SW 1271 (cell line): ENCODE results near the gene CLDN1.
"Not testable (repeated sequence)": the region's sequence is repeated elsewhere in the genome, so short reads cannot be mapped to it uniquely, and the experiment has no call there.

Experiments used
- DNase-seq, 2 experiments: peaks; one replicate each; lab custom pipeline; 2025; lab: John Stamatoyannopoulos, UW

CLDN1 gene

DNA sequence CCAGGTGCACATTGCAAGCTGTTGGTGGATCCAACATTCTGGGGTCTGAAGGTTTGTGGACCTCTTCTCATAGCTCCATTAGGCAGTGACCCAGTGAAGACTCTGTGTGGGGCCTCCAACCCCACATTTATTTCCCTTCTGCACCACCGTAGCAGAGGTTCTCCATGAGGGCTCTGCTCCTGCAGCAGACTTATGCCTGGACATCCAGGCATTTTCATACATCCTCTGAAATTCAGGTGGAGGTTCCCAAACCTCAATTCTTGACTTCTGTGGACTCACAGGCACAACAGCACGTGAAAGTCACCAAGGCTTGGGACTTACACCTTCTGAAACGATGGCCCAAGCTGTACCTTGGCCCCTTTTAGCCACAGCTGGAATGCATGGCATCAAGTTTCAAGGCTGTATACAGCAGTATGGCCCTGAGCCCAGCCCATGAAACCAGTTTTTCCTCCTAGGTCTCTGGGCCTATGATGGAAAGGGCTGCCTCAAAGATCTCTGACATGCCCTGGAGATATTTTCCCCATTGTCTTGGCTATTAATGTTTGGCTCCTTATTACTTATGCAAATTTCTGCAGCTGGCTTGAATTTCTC, 30.2 kb downstream of the CLDN1 start:
- DNase-seq = no peak

DNA sequence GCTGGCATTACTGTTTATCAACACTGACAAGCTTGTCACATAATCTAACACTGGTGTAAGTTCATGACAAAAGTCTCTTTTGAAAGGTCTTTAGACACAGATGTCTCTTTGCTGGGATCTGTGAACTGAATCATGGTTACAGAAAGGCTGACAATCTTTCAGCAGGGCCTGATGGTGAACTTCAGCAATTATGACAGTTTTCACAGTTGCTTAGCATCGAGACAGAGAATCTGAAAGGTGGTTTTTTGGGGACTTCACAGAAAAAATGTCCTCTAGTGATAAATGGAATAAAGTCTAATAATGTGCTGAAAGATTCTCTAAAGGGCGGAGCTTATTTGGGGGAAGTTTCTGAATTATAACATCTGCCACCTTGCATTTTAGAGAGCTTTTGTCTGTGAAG, 32.3 kb downstream of the CLDN1 start:
- no peak for DNase-seq

DNA sequence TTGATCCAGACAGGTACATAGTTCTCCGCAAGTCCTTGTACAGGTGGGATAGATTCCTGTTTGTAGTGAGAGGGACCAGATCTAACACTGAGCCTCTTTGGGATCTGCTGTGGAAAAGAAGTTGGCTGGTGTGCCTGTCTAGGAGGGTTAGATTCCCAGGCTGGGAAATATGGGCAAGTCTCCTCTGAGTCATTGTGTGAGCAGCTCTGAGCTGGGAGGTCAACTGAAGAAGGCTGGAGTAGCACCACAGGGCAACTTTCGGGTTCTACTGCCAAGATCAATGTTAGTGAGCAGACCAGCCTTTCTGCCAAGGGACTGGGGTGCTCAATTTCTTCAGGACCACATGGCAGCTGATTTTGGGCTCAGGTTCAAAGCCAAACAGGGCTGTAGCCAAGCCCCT, 33.4 kb downstream of the CLDN1 start:
- DNase-seq = no peak

- DNase-seq = no peak
Measured at GRCh38 chr3:190286014-190286413, 36.2 kb downstream of the CLDN1 start.

DNA sequence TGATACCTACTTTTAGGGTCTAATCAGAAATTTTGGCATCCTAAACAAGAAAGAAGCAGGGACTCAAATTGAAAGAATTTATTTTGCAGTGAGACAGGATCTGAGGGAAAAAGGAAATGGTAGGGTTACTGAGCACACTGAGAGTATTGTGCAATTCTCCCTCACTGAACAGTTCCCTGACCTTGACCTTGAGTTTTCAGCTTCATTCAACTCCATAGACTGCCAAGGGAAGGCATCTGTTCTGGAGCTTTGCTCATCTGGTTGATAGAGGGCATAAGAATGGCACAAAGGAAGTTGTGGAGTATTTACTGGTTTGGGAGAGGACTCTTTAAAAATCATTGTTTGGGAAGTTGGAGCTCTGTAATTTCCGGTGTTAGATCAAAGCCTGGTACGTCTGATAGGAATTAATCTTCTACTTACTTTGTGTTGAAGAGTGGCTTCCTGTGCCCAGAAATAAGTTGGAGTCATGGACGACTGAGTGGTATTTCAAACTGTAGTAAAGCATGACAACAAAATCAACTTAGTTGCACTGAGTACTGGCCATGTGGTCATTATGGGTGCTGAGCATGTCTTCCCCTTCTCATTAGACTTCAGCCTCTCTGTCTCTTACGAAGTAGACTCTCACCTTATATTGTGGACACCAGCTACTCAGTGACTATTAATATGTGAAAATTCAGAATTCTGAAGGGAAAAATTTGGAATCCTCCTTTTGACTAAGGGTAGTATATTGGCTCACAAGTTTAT, 40.8 kb downstream of the CLDN1 start:
- DNase-seq = no peak

GRCh38 chr3:190279690-190280089, 42.6 kb downstream of the CLDN1 start:
- no peak for DNase-seq

DNA sequence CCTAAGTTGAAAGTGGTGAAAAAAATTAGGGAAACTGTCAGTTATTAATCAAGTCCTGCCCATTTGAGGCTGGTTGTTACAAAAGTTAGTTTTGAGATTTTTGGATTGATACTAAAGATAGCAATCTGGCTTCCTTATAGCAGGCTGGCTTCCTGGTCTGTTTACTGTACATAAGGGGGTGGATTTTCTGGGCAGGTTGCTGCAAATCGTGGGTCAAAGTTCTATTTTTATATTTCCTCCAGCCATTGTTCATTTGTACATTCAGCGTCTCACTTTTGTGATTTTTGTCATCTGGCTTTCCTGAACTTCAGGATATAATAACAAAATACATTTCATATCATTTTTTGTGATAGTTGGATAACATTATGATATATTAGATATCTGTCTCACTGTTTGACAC, 49.5 kb downstream of the CLDN1 start:
- no peak for DNase-seq

- DNase-seq = no peak
Measured at GRCh38 chr3:190269101-190269500, 53.1 kb downstream of the CLDN1 start.

- not testable (repeated sequence) for DNase-seq
Measured at GRCh38 chr3:190267464-190267863, 54.8 kb downstream of the CLDN1 start.

- no peak for DNase-seq
Measured at GRCh38 chr3:190266913-190267290, 55.3 kb downstream of the CLDN1 start.

DNA sequence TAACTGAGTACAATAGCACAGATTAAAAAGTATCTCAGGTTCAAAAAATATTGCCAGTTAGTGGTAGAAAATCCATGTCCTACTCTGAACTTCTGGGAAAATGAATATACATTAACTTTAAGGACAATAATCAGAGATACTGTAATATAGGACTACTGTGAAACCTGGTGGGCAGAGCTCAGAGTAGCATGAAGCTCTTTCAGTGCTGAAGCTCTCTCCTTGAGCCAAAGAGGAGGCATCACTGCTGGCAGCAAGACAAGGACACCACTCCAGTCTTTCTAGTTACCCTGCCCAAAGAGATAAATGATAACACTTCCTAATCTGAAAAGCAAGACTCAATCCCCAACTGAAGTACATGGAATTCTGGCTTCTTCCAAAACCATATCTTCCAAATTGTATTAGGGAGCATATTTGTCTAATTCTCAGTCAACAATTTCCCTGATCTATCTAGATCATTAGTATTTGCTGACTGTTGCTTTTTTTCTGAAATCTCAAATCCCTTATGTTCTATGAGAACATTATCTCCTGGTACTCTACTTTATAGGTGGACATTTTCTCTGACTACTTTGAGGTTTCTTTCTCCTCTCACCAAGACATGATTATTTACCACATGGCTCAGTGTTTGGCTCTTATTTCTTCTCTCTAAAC, 55.9 kb downstream of the CLDN1 start:
- DNase-seq = no peak

DNA sequence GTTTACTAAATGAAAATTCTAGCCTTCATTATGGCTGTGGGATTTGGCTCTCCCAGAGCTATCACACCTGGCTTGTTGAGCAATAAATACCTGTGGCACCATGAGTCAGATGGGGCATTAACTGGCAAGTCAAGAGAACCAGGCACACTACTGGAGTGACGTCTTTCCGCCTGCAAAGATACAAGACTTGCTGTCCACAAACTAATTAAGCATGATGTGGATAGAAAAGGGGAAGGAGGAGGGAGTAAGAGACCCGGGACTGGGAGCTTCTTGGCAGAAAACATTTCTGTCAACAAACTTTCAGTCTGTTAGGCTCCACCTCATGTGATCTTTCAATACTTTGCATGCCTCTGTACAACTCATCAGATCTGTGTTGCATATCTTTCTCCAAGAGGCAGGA, 56.5 kb downstream of the CLDN1 start:
- no peak for DNase-seq

DNA sequence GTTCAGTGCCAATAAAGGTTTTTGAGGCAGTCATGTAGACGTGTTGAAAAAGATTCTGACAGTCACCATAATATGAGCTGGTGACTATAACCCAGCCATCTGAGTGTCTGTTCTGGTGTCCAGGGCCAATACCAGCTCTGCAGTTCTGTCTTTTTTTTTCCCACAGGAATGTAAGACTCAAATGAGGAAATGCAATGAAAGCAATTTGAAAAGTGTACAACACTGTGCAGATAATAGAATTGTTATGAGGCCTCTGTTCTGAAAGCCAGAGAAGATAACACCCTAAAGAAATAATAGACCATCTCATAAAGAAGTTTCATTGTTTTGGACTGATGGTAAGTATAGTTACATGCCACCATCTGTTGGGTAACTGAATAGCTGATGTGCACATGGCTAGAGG, 57.1 kb downstream of the CLDN1 start:
- DNase-seq = no peak

DNA sequence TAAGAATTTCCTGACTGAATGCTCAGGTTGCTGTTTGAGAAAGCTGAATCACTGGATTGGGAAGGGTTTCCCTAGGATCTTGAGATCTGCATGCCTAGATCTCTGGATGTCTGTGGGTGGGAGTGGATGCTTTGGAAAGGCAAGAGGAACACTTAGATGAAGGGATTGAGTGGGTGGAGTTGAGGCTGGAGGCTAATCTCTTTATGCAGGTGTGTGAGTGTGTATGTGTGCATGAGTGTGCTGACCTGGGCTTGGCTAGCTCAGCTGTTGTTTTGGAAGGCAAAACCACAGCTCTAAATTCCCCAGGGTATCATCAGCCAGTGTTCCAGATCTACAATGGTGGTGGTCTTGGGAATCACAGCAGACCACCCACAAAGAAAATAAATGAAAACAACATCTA, 60.5 kb downstream of the CLDN1 start:
- no peak for DNase-seq

- no peak for DNase-seq
Measured at GRCh38 chr3:190261015-190261414, 61.2 kb downstream of the CLDN1 start.

DNA sequence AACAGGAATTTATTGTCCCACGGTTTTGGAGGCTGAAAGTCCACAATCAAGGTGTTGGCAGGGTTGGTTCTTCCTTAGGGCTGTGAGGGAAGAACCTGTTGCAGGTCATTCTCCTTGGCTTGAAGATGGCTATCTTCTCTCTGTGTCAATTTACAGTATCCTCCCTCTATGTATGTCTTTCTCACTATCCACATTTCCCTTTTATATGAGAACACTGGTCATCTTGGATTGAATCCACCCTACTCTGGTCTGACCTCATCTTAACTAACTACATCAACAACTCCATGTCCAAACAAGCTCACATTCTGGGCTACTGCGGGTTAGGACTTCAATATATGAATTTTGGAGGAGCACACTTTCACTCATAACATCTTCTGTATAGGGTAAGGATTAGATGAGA, 61.9 kb downstream of the CLDN1 start:
- no peak for DNase-seq

- no peak for DNase-seq
Measured at GRCh38 chr3:190258634-190259033, 63.6 kb downstream of the CLDN1 start.
